ENCODE measurements around the gene RAB1A.

DNA sequence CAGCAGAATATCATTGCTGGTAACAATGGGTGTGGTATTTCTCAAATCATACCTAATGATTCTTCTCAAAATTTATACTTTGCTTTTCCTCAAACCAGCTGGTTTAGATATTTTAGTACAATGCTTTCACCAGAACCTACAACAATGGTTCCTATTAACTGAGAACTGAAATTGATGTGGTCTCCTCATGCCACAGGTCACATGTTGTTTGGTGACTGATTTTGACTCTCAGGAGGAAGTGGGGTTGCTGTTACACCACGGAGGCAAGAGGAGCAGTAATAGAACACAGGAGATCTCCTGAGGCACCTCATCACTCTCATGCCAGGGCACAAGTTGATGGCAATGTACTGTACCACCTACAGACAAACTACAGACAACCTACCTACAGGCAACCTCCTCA lies 76.7 kb downstream of the RAB1A start:
- TF ChIP-seq, protein P1, sequence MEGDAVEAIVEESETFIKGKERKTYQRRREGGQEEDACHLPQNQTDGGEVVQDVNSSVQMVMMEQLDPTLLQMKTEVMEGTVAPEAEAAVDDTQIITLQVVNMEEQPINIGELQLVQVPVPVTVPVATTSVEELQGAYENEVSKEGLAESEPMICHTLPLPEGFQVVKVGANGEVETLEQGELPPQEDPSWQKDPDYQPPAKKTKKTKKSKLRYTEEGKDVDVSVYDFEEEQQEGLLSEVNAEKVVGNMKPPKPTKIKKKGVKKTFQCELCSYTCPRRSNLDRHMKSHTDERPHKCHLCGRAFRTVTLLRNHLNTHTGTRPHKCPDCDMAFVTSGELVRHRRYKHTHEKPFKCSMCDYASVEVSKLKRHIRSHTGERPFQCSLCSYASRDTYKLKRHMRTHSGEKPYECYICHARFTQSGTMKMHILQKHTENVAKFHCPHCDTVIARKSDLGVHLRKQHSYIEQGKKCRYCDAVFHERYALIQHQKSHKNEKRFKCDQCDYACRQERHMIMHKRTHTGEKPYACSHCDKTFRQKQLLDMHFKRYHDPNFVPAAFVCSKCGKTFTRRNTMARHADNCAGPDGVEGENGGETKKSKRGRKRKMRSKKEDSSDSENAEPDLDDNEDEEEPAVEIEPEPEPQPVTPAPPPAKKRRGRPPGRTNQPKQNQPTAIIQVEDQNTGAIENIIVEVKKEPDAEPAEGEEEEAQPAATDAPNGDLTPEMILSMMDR (conservative IDR thresholded peaks at IDR 0.05 in 1 of 2, IDR thresholded peaks at IDR 0.05 in 1 of 2; ENCODE audit: extremely low read depth in 1 of 2, insufficient read depth in 1 of 2, low read depth in 1 of 2, low read length in 2 of 2) = no peak
- no peak for TF ChIP-seq EZH2 (IDR thresholded peaks at IDR 0.05; ENCODE audit: borderline replicate concordance, low read length)

All from mammary epithelial cell (primary cell).